ENCODE results near the gene CRNKL1.

DNA sequence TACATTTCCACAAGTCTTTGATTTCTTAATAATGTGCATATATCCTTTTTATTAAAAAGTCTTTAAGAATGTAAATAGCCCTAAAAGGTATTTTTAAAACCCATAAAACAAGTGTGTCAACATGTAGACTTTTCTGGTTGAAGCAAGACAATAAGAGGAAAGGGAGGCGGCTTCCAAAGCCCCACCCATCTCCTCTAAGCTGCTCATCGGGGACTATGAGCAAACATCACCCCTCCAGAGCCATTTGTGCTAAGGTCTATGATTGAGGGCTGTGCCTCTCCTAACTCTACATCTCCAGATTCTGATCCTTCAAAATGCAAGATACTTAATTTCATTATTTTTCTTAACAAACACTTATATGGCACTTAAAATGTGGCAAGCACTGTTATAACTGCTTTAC lies 37.6 kb downstream of the CRNKL1 start:
- TF ChIP-seq, protein P1, sequence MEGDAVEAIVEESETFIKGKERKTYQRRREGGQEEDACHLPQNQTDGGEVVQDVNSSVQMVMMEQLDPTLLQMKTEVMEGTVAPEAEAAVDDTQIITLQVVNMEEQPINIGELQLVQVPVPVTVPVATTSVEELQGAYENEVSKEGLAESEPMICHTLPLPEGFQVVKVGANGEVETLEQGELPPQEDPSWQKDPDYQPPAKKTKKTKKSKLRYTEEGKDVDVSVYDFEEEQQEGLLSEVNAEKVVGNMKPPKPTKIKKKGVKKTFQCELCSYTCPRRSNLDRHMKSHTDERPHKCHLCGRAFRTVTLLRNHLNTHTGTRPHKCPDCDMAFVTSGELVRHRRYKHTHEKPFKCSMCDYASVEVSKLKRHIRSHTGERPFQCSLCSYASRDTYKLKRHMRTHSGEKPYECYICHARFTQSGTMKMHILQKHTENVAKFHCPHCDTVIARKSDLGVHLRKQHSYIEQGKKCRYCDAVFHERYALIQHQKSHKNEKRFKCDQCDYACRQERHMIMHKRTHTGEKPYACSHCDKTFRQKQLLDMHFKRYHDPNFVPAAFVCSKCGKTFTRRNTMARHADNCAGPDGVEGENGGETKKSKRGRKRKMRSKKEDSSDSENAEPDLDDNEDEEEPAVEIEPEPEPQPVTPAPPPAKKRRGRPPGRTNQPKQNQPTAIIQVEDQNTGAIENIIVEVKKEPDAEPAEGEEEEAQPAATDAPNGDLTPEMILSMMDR (conservative IDR thresholded peaks at IDR 0.05 in 1 of 2, IDR thresholded peaks at IDR 0.05 in 1 of 2; ENCODE audit: low read depth in 1 of 2, low read length in 2 of 2): no peak
- no peak for TF ChIP-seq EZH2 (IDR thresholded peaks at IDR 0.05; ENCODE audit: low read length, missing control alignments)
